K562 (cell line): ENCODE data around the gene POPDC2. TPM values are rescaled to one million over a fixed set of nuclear protein-coding genes. Genes with fewer than 3 reads are reported as not detected.

ENCODE experiments used
- ATAC-seq: fragments of 200-7000 bp; cut with Tn5 transposase; 3 replicates; pipeline ENCODE4 v1.9.1; 2020; ENCODE audit warnings: moderate library complexity
- BruUV-seq: library from RNA; stranded (reverse); fragments of 400-500 nt; replicated peaks from 2 replicates; lab custom pipeline; 2021; lab: Mats Ljungman, UMichigan
- CTCF ChIA-PET: fragments of 300-600 bp; formaldehyde crosslinking; extraction: SDS; loops from one replicate; lab custom pipeline; 2021; ENCODE audit warnings: low intra/inter-chr PET ratio; lab: Yijun Ruan, JAX
- POLR2A ChIA-PET: fragments of 300-600, 350-650 bp; sonication (Branson Sonifier 250); formaldehyde crosslinking; extraction: SDS; loops from one replicate; lab custom pipeline; 2021; ENCODE audit warnings: antibody characterized with exemption, inconsistent platforms; lab: Yijun Ruan, JAX
- DNase-seq, 4 experiments: peaks; one replicate each; pipeline versions ENCODE4 v3.0.0 to v3.0.0-alpha.2; 2011 to 2018; ENCODE audit warnings: low spot score in 3 of 4, mixed read lengths in 3 of 4; ENCODE audit errors: extremely low read depth in 1 of 4
- FAIRE-seq: peaks from 2 replicates; lab custom pipeline; 2011; peaks lifted over from hg19 to GRCh38; lab: Jason Lieb, UNC
- H2AFZ ChIP-seq: 2 replicates; pipeline ENCODE4 v1.6.0; 2011; ENCODE audit warnings: low read depth, low read length, control low read depth, inconsistent platforms
- H3K27ac ChIP-seq: fragments of 200-600 bp; 3 replicates; pipeline ENCODE4 v1.8.0; 2011; ENCODE audit warnings: low read depth, mild to moderate bottlenecking, control low read depth, inconsistent platforms, low read length, moderate library complexity, mixed read lengths; ENCODE audit errors: extremely low read depth
- H3K27me3 ChIP-seq, 2 experiments: fragments of 300-600 bp in 1 of 2; 2 replicates in 1 of 2; 3 replicates in 1 of 2; pipeline versions ENCODE4 v1.6.0 to v1.8.0; 2011; ENCODE audit warnings: inconsistent platforms in 2 of 2, low read length in 2 of 2, mild to moderate bottlenecking in 1 of 2, mixed read lengths in 1 of 2, moderate library complexity in 1 of 2; ENCODE audit not compliant: control insufficient read depth in 2 of 2, insufficient read depth in 2 of 2
- H3K36me3 ChIP-seq: fragments of 300-600 bp; 3 replicates; pipeline ENCODE4 v1.8.0; 2011; ENCODE audit warnings: mild to moderate bottlenecking, low read length, inconsistent platforms; ENCODE audit not compliant: control insufficient read depth, insufficient read depth
- H3K4me1 ChIP-seq, 2 experiments: fragments of 200-600 bp in 1 of 2; replicated peaks in 1 of 2; 2 replicates in 1 of 2; 3 replicates in 1 of 2; pipeline versions ENCODE4 v1.5.1 to v1.8.0; 2011; ENCODE audit warnings: inconsistent platforms in 2 of 2, low read length in 2 of 2, mild to moderate bottlenecking in 1 of 2, mixed read lengths in 1 of 2, moderate library complexity in 1 of 2; ENCODE audit not compliant: control insufficient read depth in 2 of 2, insufficient read depth in 2 of 2
- H3K4me2 ChIP-seq: 2 replicates; pipeline ENCODE4 v1.6.1; 2011; ENCODE audit warnings: low read length, control low read depth, inconsistent platforms, mixed read lengths; ENCODE audit not compliant: insufficient read depth
- H3K4me3 ChIP-seq: fragments of 200-600 bp; sonication (generic), shearing (Covaris generic); 2 replicates; pipeline ENCODE4 v1.5.1; 2016; ENCODE audit warnings: control low read depth, inconsistent platforms
- H3K79me2 ChIP-seq: fragments of 200-600 bp; 3 replicates; pipeline ENCODE4 v1.8.0; 2011; ENCODE audit warnings: low read length, inconsistent platforms; ENCODE audit not compliant: control insufficient read depth, insufficient read depth
- H3K9ac ChIP-seq, 2 experiments: 2 replicates each; pipeline versions ENCODE4 v1.6.0 to v1.6.1; 2011; ENCODE audit warnings: low read depth in 2 of 2, low read length in 2 of 2, control low read depth in 1 of 2, inconsistent platforms in 1 of 2, mild to moderate bottlenecking in 1 of 2, mixed read lengths in 1 of 2; ENCODE audit not compliant: insufficient read depth in 1 of 2
- H3K9me1 ChIP-seq: one replicate; pipeline ENCODE4 v1.6.0; 2011; ENCODE audit warnings: inconsistent platforms, mild to moderate bottlenecking, low read length, moderate library complexity; ENCODE audit not compliant: control insufficient read depth, insufficient read depth
- H3K9me3 ChIP-seq: replicated peaks from 2 replicates; pipeline ENCODE4 v1.5.1; 2011; ENCODE audit warnings: low read depth, low read length, inconsistent platforms; ENCODE audit not compliant: control insufficient read depth, insufficient read depth
- H4K20me1 ChIP-seq: replicated peaks from 2 replicates; pipeline ENCODE4 v1.6.1; 2011; ENCODE audit warnings: low read length, inconsistent platforms, mixed read lengths; ENCODE audit not compliant: control insufficient read depth, insufficient read depth
- ATF1 ChIP-seq, 2 experiments: fragments of 450-650 bp in 1 of 2; IDR thresholded peaks; 2 replicates each; pipeline ENCODE4 v1.6.1; 2016; ENCODE audit warnings: missing compliant biosample characterization in 1 of 2, missing genetic modification characterization in 1 of 2
- POLR2H ChIP-seq: IDR thresholded peaks from 2 replicates; pipeline ENCODE4 v1.6.1; 2016; ENCODE audit warnings: missing genetic modification characterization, low read depth, mild to moderate bottlenecking, control low read depth, missing compliant biosample characterization, moderate library complexity
- RBM25 ChIP-seq: fragments of 200-400 bp; formaldehyde crosslinking; IDR thresholded peaks from 2 replicates; pipeline ENCODE4 v1.6.1; 2018; ENCODE audit warnings: low read length, low read depth, moderate library complexity; ENCODE audit not compliant: severe bottlenecking
- SIN3A ChIP-seq, 2 experiments: fragments of 150-350 bp in 1 of 2; IDR thresholded peaks; 2 replicates each; pipeline ENCODE4 v1.6.1; 2011 to 2016; ENCODE audit warnings: borderline replicate concordance in 2 of 2, low read depth in 2 of 2, low read length in 2 of 2, mild to moderate bottlenecking in 2 of 2, moderate library complexity in 2 of 2; ENCODE audit not compliant: control insufficient read depth in 1 of 2
- SMARCC2 ChIP-seq: fragments of 450-650 bp; IDR thresholded peaks from 2 replicates; pipeline ENCODE4 v1.6.1; 2017; ENCODE audit warnings: antibody characterized with exemption, moderate library complexity, mild to moderate bottlenecking, low read depth
- ZNF431 ChIP-seq: sonication (generic); formaldehyde crosslinking; IDR thresholded peaks from 2 replicates; pipeline ENCODE4 v1.8.0; 2022; ENCODE audit warnings: mild to moderate bottlenecking, missing genetic modification reagents
- ZNF699 ChIP-seq: fragments of 250-450 bp; sonication (Bioruptor Pico); IDR thresholded peaks from 2 replicates; pipeline ENCODE4 v1.8.0; 2021; ENCODE audit warnings: mild to moderate bottlenecking, moderate library complexity; ENCODE audit not compliant: insufficient replicate concordance
- WGBS: fragments of 100-300 bp; shearing (Covaris generic); methylation state at CpG from one replicate; pipeline ENCODE4 v1.1.6; 2016; ENCODE audit warnings: low coverage, mixed read lengths; ENCODE audit not compliant: insufficient coverage; ENCODE audit errors: missing lambda C conversion rate; 5-methylcytosine and 5-hydroxymethylcytosine counted together
- in situ Hi-C: fragments of 300-500 bp; cut with MboI; formaldehyde crosslinking; loops from 4 replicates; pipeline ENCODE4 v1.15.0; 2018; ENCODE audit warnings: inconsistent platforms, mixed read lengths
- intact Hi-C: fragments of 100-400 bp; cut with micrococcal nuclease; formaldehyde crosslinking; loops from 2 replicates; pipeline ENCODE4 v1.14.2; 2022
- polyA plus RNA-seq, 8 experiments: library from polyadenylated mRNA; depleted of rRNA in 4 of 8; stranded (reverse) in 5 of 8; unstranded in 3 of 8; fragments of >200 nt; fragmentation: Nextera tagmentation in 2 of 8; fragmentation: Illumina TruSeq in 1 of 8; extraction: Ambion mirVana in 2 of 8; extraction: Trizol in 1 of 8; gene quantifications; 2 replicates each; pipeline versions ENCODE4 v1.2.1 to v1.2.3, GENCODE V29; 2011 to 2014; ENCODE audit warnings: inconsistent platforms in 1 of 8, missing spikeins in 1 of 8
- total RNA-seq, 7 experiments: library from RNA; depleted of rRNA in 6 of 7; stranded (reverse); fragments of >200 nt in 6 of 7; fragmentation: Illumina TruSeq in 2 of 7; extraction: Trizol in 2 of 7; gene quantifications; 2 replicates each; pipeline versions ENCODE4 v1.2.1 to v1.2.3, GENCODE V29; 2011 to 2021; ENCODE audit warnings: low replicate concordance in 1 of 7
- TF ChIP-seq, protein P1 (sequence below), 2 experiments: fragments of 200-800 bp in 1 of 2; sonication (Bioruptor generic) in 1 of 2; sonication (generic) in 1 of 2; formaldehyde crosslinking in 1 of 2; IDR thresholded peaks in 1 of 2; conservative IDR thresholded peaks in 1 of 2; 2 replicates each; pipeline versions ENCODE4 v1.5.0 to v1.6.1; 2016 to 2020; ENCODE audit warnings: missing compliant biosample characterization in 1 of 2, missing genetic modification characterization in 1 of 2, missing genetic modification reagents in 1 of 2
- TF ChIP-seq, protein P2 (sequence below): sonication (generic); IDR thresholded peaks from 2 replicates; pipeline ENCODE4 v1.6.1; 2016

Gene POPDC2
- total and polyA plus RNA-seq, 9 of the 15 experiments (the other 6 are each of a cell fraction or from before 2014, with no cell fraction given), result 0.08 to 0.32 (median 0.13) TPM; not detected in 4

DNA sequence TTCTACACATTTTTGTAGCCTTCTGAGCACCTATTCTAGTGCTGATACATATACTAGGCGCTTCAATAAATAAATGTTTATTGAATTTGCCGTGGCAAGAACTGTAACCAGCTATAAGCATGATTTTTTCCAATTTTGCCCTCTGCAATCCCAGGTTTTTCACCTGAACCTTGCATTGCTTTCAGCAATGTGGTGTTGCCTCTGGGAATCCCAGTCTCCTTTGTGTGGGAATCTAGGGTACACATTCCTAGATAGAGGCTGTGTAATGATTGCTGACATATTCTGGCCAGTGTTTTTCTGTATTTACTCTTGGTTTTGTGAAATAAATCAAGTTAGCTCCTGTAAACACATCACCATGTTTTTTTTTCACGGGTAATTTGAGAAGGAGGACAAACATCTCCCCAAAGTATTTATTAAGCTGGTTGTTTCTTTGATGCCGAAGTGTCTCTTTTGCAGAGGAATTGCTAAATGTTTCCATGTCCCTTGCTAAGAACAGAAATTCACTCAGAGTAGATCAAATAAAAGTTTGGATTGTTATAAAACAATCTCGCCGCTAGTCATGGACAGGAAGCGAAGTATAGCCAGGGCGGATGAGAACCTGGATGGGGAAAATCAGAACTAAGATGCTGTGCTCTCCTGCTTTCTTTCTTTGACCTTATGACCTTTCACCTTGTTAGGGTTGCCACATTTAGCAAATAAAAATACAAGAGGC is 43.6 kb upstream of the POPDC2 start:
- intact Hi-C loops, result no loop called here
- CTCF ChIA-PET, result no interaction called here
- Histone ChIP-seq H3K79me2 (no peaks in the 10 kb centered on the region), H3K9me3 (no peaks in the 10 kb centered on the region; the same call in none of the 2 replicates), H4K20me1 (no peaks in the 10 kb centered on the region), H3K4me2 (no peak overlapping the region)
- no peak for ATAC-seq
- no peak for FAIRE-seq
- TF ChIP-seq POLR2H (tag) (no peak), SIN3A (IDR thresholded peaks at IDR 0.05; ENCODE audit: borderline replicate concordance in 2 of 2, control insufficient read depth in 1 of 2, low read depth in 2 of 2, low read length in 2 of 2) (no peak), SMARCC2 (no peak), ATF1 (CRISPR knock-in tag; IDR thresholded peaks at IDR 0.05) (no peak), ATF1 (tag; IDR thresholded peaks at IDR 0.05) (no peak), RBM25 (no peak), ZNF431 (CRISPR knock-in tag) (no peak), ZNF699 (CRISPR knock-in tag) (no peak)
- TF ChIP-seq, protein P1, sequence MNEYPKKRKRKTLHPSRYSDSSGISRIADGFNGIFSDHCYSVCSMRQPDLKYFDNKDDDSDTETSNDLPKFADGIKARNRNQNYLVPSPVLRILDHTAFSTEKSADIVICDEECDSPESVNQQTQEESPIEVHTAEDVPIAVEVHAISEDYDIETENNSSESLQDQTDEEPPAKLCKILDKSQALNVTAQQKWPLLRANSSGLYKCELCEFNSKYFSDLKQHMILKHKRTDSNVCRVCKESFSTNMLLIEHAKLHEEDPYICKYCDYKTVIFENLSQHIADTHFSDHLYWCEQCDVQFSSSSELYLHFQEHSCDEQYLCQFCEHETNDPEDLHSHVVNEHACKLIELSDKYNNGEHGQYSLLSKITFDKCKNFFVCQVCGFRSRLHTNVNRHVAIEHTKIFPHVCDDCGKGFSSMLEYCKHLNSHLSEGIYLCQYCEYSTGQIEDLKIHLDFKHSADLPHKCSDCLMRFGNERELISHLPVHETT (CRISPR knock-in tag; conservative IDR thresholded peaks at IDR 0.05 in 1 of 2, IDR thresholded peaks at IDR 0.05 in 1 of 2), result no peak
- TF ChIP-seq, protein P2, sequence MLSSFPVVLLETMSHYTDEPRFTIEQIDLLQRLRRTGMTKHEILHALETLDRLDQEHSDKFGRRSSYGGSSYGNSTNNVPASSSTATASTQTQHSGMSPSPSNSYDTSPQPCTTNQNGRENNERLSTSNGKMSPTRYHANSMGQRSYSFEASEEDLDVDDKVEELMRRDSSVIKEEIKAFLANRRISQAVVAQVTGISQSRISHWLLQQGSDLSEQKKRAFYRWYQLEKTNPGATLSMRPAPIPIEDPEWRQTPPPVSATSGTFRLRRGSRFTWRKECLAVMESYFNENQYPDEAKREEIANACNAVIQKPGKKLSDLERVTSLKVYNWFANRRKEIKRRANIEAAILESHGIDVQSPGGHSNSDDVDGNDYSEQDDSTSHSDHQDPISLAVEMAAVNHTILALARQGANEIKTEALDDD, result no peak
- TF ChIP-seq, all 486 proteins: peak for 0
- BruUV-seq, result no TSS peak
- H2AFZ ChIP-seq, result no peak overlapping the region
- DNase-seq, result no peak
- H3K9me1 ChIP-seq, result no peaks in the 10 kb centered on the region
- H3K9ac ChIP-seq, result no peak overlapping the region
- no peaks in the 10 kb centered on the region for H3K36me3 ChIP-seq
- no peak overlapping the region for H3K27ac ChIP-seq
- H3K4me3 ChIP-seq, result no peak overlapping the region
- POLR2A ChIA-PET, result interaction anchor here (1.0 kb wide), 1 partner anchor 9 kb away, joined by 3 read pairs; no protein-coding TSS in a partner anchor
- 24% methylated on average over 7 of the region's 8 CpGs for WGBS
- H3K4me1 ChIP-seq, result peaks cover 0 to 2% of the 10 kb centered on the region in 2 experiments; a peak in 1 of 5 replicates
- in situ Hi-C loops, result no loop called here
- no peaks in the 10 kb centered on the region for H3K27me3 ChIP-seq
